Measurements from ENCODE around the gene LRIF1.
A peak's percentile ranks its signal among the peaks of the same experiment; 100 is the strongest.
"Not testable (repeated sequence)": the region's sequence is repeated elsewhere in the genome, so short reads cannot be mapped to it uniquely, and the experiment has no call there.

The LRIF1 gene

GRCh38 chr1:110948038-110948810 is 15.5 kb downstream of the LRIF1 start:
- DNase-seq, result no peak

DNA sequence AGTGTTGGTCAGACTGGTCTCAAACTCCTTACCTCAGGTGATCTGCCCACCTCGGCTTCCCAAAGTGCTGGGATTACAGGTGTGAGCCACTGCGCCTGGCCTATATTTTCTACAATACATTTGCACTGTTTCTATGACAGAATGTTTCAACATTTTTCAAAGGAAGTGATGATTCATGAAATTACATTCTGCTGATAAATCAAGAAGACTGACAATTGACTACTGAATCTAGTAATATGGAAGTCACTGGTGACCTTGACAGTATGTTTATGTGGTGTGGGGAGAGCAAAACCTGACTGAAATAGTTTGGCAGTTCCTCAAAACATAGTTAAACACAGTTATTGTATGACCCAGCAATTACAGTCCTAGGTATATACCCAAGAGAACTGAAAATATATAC is 18.1 kb downstream of the LRIF1 start:
- no peak for DNase-seq

DNA sequence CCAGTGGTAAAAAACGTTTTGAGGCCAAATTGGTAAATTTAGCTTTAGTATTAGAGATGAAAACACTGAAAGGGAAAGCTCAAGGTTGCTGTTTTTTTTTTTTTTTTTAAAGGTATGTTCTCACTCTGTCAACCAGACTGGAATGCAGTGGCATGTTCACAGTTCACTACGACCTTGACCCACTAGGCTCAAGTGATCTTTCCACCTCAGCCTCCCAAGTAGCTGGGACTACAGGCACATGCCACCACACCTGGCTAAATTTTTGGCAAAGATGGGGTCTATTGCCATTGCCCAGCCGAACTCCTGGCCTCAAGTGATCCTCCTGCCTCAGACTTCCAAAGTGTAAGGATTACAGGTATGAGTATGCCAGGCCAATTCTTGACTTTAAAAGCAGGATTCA is 18.9 kb downstream of the LRIF1 start:
- DNase-seq, result no peak

DNA sequence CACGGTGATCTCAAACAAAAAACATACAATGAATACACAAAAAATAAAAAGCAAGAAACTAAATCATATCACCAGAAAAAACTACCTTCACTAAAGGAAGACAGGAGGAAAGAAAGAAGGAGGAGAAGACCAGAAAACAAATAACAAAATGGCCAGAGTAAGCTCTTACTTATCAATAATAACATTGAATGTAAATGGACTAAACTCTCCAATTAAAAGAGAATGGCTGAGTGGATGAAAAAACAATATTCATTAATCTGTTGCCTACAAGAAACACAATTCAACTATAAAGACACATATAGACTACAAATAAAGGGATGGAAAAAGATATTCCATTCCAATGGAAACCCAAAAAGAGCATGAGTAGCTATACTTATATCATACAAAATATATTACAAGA is 27.2 kb downstream of the LRIF1 start:
- DNase-seq, result no peak

- DNase-seq, result not testable (repeated sequence)
Observed at GRCh38 chr1:110931097-110931496, 32.6 kb downstream of the LRIF1 start.

DNA sequence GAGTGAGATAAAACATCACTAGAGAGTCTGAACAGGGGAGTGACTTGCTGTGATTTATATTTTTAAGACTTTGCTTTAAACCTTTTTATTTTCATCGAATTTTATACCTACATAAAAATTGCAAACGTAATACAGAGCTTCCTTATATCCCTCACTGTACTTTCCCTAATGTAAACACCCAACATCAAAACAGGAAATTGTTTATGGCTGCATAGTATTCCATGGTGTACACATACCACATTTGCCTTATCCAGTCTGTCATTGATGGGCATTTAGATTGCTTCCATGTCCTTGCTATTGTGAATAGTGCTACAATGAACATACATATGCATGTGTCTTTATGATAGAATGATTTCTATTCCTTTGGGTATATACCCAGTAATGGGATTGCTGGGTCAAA is 34.8 kb downstream of the LRIF1 start:
- no peak for DNase-seq

DNA sequence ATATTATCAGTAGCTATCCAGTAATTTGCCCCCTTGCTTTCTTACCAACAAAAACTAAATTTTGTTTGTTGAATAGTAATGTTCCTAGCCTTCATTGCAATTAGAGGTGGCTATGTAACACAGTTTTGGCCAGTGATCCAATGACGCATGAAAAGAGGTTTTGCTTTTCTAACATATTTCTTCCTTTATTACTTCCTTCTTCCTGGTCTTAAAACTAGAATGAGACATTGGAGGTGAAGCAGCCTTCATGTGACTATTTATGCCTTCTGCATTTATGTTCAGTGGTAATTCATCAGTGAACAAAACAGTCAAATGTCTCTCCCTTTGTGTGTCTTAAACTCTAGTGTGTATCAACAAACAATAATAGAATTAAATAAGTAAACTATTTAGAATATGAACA is 35.5 kb downstream of the LRIF1 start:
- peak; percentile 31 for DNase-seq

- no peak for DNase-seq
Observed at GRCh38 chr1:110927484-110928075, 36.1 kb downstream of the LRIF1 start.

GRCh38 chr1:110921953-110922352 is 41.8 kb downstream of the LRIF1 start:
- DNase-seq, result no peak

GRCh38 chr1:110918016-110918415 is 45.7 kb downstream of the LRIF1 start:
- DNase-seq, result no peak

- no peak for DNase-seq
Observed at GRCh38 chr1:110916669-110917306, 46.9 kb downstream of the LRIF1 start.

GRCh38 chr1:110916274-110916668 is 47.5 kb downstream of the LRIF1 start:
- DNase-seq, result no peak

- DNase-seq, result no peak
Observed at GRCh38 chr1:110915804-110916203, 47.9 kb downstream of the LRIF1 start.

DNA sequence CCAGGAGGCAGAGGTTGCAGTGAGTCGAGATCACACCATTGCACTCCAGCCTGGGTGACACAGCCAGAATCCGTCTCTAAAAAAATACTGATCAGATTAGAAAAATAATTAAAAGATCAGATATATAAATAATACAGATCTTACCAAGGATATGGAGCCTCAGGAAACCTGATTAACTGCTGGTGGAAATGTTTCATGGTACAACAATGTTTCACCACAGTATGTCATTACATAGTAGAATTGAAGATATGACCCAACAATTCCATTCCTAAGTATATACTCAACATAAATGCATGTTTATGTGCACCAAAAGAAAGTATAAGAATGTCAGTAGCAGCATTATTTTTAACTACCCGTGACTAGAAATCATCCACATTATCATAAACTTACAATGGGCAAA is 49.0 kb downstream of the LRIF1 start:
- DNase-seq, result no peak

- no peak for DNase-seq
Observed at GRCh38 chr1:110912784-110913183, 50.9 kb downstream of the LRIF1 start.

- DNase-seq, result no peak
Observed at GRCh38 chr1:110903853-110904500, 59.7 kb downstream of the LRIF1 start.

- no peak for DNase-seq
Observed at GRCh38 chr1:110902820-110903463, 60.8 kb downstream of the LRIF1 start.

GRCh38 chr1:110899458-110899843 is 64.3 kb downstream of the LRIF1 start:
- DNase-seq, result no peak

DNA sequence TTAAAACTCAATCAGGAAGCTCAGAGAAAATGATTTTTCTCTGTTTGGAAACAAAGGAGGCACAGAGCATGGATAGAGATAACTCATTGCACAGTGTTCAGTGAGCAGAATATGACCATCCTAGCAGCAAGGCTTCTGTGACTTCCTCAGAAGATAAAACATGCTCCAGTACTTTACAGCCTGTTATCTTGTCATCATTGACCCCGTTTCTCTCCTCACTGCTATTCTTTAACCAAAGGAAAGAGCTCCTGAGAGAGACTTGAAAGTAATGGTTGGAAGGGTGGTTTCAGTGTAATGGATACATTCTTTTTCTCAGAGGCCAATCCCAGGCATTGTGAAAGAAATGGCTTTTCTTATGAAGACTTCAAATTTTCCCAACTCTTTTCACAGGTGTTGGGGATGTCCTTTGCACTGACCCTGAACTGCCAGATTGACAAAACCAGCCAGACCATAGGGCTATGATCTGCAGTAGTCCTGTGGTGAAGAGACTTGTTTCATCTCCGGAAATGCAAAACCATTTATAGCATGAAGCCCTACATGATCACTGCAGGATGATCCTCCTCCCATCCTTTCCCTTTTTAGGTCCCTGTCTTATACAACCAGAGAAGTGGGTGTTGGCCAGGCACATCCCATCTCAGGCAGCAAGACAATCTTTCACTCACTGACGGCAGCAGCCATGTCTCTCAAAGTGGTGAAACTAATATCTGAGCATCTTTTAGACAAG is 64.8 kb downstream of the LRIF1 start:
- DNase-seq, result no peak

GRCh38 chr1:110897681-110898080 is 66.0 kb downstream of the LRIF1 start:
- no peak for DNase-seq
